Omental fat pad (tissue), 4 donors: ENCODE results near the gene ENPP6. TPM values are rescaled to one million over a fixed set of nuclear protein-coding genes. Genes with fewer than 3 reads are reported as not detected.

ENCODE experiments used
- ATAC-seq: fragments of 150-250 bp; one replicate; pipeline ENCODE4 v1.9.1; 2016; ENCODE audit warnings: mild to moderate bottlenecking, moderate library complexity; ENCODE audit not compliant: low FRiP score
- DNase-seq: peaks from one replicate; pipeline ENCODE4 v3.0.0-alpha.2; 2019; ENCODE audit warnings: low spot score
- total RNA-seq, 4 donors: library from RNA; depleted of rRNA; stranded (reverse); fragments of >200 nt; gene quantifications; one replicate each; pipeline ENCODE4 v1.1.0, GENCODE V29; 2016
- TF ChIP-seq, protein P1 (sequence below), 3 donors: fragments of 450-650 bp; IDR thresholded peaks; one replicate each; pipeline ENCODE4 v1.5.1; 2016 to 2017; ENCODE audit warnings: antibody characterized with exemption in 3 of 3, mild to moderate bottlenecking in 3 of 3, moderate library complexity in 2 of 3

Gene ENPP6
- total RNA-seq, 4 donors from 2014 or later: 0.19 to 0.63 TPM; not detected in 2

- DNase-seq (no peak), ATAC-seq (no peak)
- TF ChIP-seq, protein P1, sequence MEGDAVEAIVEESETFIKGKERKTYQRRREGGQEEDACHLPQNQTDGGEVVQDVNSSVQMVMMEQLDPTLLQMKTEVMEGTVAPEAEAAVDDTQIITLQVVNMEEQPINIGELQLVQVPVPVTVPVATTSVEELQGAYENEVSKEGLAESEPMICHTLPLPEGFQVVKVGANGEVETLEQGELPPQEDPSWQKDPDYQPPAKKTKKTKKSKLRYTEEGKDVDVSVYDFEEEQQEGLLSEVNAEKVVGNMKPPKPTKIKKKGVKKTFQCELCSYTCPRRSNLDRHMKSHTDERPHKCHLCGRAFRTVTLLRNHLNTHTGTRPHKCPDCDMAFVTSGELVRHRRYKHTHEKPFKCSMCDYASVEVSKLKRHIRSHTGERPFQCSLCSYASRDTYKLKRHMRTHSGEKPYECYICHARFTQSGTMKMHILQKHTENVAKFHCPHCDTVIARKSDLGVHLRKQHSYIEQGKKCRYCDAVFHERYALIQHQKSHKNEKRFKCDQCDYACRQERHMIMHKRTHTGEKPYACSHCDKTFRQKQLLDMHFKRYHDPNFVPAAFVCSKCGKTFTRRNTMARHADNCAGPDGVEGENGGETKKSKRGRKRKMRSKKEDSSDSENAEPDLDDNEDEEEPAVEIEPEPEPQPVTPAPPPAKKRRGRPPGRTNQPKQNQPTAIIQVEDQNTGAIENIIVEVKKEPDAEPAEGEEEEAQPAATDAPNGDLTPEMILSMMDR (IDR thresholded peaks at IDR 0.05): no peak
Measured at GRCh38 chr4:184066584-184067300, 150.9 kb downstream of the ENPP6 start.

GRCh38 chr4:184064877-184065276 is 152.8 kb downstream of the ENPP6 start:
- no peak for DNase-seq
- TF ChIP-seq, protein P1 (IDR thresholded peaks at IDR 0.05): no peak
- no peak for ATAC-seq

GRCh38 chr4:184062769-184063168 is 154.9 kb downstream of the ENPP6 start:
- DNase-seq (no peak), ATAC-seq (no peak)
- TF ChIP-seq, protein P1 (IDR thresholded peaks at IDR 0.05): no peak

DNA sequence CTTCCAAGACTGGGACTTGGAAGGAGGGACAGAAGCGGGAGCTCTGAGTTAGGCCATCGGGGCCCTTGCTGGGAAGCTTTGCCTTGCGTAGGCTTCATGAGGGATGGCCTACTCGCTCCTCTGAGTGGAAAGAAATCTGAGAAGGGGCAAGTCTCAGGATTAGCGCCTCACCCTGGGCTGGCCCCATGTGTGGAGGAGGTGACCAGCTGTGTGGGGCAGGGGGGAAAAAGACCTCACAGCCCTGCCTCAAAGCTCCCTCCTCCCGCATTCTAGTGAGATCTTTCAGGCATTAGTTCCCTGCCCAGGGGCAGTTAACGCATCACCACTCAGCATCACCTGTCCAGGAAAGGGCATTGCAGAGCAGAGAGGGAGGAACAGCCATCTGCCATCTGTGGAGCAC is 156.1 kb downstream of the ENPP6 start:
- ATAC-seq (no peak), DNase-seq (no peak)
- TF ChIP-seq, protein P1 (IDR thresholded peaks at IDR 0.05): no peak

DNA sequence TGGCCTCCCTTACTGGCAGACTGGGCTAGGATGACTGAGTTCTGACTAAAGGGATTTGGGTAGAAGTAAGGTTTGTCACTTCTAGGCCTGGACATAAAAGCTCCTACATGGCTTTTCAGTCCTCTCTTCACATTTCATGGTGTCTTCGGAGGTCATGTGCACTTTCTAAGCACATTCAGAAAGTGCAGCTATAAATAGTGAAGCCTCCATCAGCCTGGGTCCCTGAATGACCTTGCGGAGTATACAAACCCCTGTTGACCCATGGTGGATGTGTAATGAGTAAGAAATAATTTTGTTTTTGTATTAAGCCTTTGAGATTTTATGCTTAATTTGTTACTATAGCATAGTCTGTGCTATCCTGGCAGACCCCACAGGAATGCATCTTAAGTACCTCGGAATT is 158.6 kb downstream of the ENPP6 start:
- DNase-seq: no peak
- ATAC-seq: no peak
- TF ChIP-seq, protein P1 (IDR thresholded peaks at IDR 0.05): no peak

GRCh38 chr4:184058026-184058425 is 159.6 kb downstream of the ENPP6 start:
- DNase-seq (no peak), ATAC-seq (no peak)
- TF ChIP-seq, protein P1 (IDR thresholded peaks at IDR 0.05): no peak

GRCh38 chr4:184056877-184057276 is 160.8 kb downstream of the ENPP6 start:
- DNase-seq (no peak), ATAC-seq (no peak)
- TF ChIP-seq, protein P1 (IDR thresholded peaks at IDR 0.05): no peak
